T-helper 1 cell treated with Interleukin-12 subunit alpha and Interleukin-12 subunit beta and Interleukin-4 antibody, amounts not matched to agents 30 μg/mL and 1 μg/mL, for 36 hours (primary cell): ENCODE measurements around the gene INO80.

Experiments
- H3K27ac Mint-ChIP-seq: one replicate; pipeline ENCODE4 v1.8.0; 2021; ENCODE audit warnings: mild to moderate bottlenecking, mixed read lengths
- H3K27me3 Mint-ChIP-seq: one replicate; pipeline ENCODE4 v1.8.0; 2021; ENCODE audit warnings: low read depth, mixed read lengths
- H3K36me3 Mint-ChIP-seq: one replicate; pipeline ENCODE4 v1.8.0; 2021; ENCODE audit warnings: low read depth, mixed read lengths
- H3K4me1 Mint-ChIP-seq: one replicate; pipeline ENCODE4 v1.8.0; 2021; ENCODE audit warnings: low read depth, mixed read lengths
- H3K4me3 Mint-ChIP-seq: one replicate; pipeline ENCODE4 v1.8.0; 2021; ENCODE audit warnings: mild to moderate bottlenecking, moderate library complexity, mixed read lengths
- H3K9me3 Mint-ChIP-seq: one replicate; pipeline ENCODE4 v1.8.0; 2021; ENCODE audit warnings: mixed read lengths

The INO80 gene

GRCh38 chr15:40941068-40941527 lies 175.0 kb downstream of the INO80 start:
- Mint-ChIP-seq H3K9me3 (no peaks in the 10 kb centered on the region), H3K4me3 (no peak overlapping the region), H3K4me1 (peaks cover 27% of the 10 kb centered on the region), H3K36me3 (no peaks in the 10 kb centered on the region), H3K27me3 (no peaks in the 10 kb centered on the region), H3K27ac (no peak overlapping the region)

GRCh38 chr15:40940296-40940801 lies 175.7 kb downstream of the INO80 start:
- H3K27ac Mint-ChIP-seq = peak overlapping the region; percentile 47
- no peaks in the 10 kb centered on the region for H3K27me3 Mint-ChIP-seq
- peaks cover 24% of the 10 kb centered on the region for H3K4me1 Mint-ChIP-seq
- peak overlapping the region; percentile 25 for H3K4me3 Mint-ChIP-seq
- H3K36me3 Mint-ChIP-seq = no peaks in the 10 kb centered on the region
- no peaks in the 10 kb centered on the region for H3K9me3 Mint-ChIP-seq

- Mint-ChIP-seq H3K27ac (no peak overlapping the region), H3K4me1 (peaks cover 22% of the 10 kb centered on the region), H3K4me3 (no peak overlapping the region), H3K9me3 (no peaks in the 10 kb centered on the region), H3K36me3 (no peaks in the 10 kb centered on the region), H3K27me3 (peaks cover 5% of the 10 kb centered on the region)
These were observed 177.6 kb downstream of the INO80 start for GRCh38 chr15:40938536-40938870.

DNA sequence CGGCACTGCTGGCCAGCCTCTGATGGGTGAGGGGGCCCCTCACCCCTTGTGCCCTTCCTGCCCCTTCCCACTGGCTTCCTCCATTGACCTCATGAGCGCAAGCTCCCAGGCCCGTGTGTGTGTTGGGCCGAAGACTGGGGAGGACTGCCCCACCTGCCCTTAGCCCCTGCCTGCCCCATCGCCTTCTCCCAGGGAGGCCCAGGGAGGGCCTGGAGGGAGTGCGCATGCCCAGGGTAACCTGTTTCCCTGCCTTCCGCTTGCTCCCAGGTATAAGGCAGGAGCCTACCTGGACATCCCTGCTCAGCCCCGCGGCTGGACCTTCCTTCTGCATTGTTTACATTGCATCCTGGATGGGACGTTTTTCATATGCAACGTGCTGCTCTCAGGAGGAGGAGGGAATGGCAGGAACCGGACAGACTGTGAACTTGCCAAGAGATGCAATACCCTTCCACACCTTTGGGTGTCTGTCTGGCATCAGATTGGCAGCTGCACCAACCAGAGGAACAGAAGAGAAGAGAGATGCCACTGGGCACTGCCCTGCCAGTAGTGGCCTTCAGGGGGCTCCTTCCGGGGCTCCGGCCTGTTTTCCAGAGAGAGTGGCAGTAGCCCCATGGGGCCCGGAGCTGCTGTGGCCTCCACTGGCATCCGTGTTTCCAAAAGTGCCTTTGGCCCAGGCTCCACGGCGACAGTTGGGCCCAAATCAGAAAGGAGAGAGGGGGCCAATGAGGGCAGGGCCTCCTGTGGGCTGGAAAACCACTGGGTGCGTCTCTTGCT lies 178.1 kb downstream of the INO80 start:
- Mint-ChIP-seq H3K4me1 (peaks cover 20% of the 10 kb centered on the region), H3K9me3 (no peaks in the 10 kb centered on the region), H3K27ac (no peak overlapping the region), H3K4me3 (no peak overlapping the region), H3K27me3 (peaks cover 10% of the 10 kb centered on the region), H3K36me3 (no peaks in the 10 kb centered on the region)

- Mint-ChIP-seq H3K36me3 (no peaks in the 10 kb centered on the region), H3K27ac (no peak overlapping the region), H3K4me1 (peaks cover 18% of the 10 kb centered on the region)
These were observed 179.1 kb downstream of the INO80 start for GRCh38 chr15:40936709-40937666.

DNA sequence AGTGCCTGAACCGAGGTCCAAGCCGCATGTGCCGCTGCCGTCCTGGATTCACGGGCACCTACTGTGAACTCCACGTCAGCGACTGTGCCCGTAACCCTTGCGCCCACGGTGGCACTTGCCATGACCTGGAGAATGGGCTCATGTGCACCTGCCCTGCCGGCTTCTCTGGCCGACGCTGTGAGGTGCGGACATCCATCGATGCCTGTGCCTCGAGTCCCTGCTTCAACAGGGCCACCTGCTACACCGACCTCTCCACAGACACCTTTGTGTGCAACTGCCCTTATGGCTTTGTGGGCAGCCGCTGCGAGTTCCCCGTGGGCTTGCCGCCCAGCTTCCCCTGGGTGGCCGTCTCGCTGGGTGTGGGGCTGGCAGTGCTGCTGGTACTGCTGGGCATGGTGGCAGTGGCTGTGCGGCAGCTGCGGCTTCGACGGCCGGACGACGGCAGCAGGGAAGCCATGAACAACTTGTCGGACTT lies 179.8 kb downstream of the INO80 start:
- H3K27me3 Mint-ChIP-seq = peaks cover 22% of the 10 kb centered on the region
- H3K27ac Mint-ChIP-seq = no peak overlapping the region
- peaks cover 21% of the 10 kb centered on the region for H3K4me1 Mint-ChIP-seq
- H3K9me3 Mint-ChIP-seq = no peaks in the 10 kb centered on the region
- no peaks in the 10 kb centered on the region for H3K36me3 Mint-ChIP-seq
- H3K4me3 Mint-ChIP-seq = no peak overlapping the region

More at GRCh38 chr15:40936709-40937666, 179.1 kb downstream of the INO80 start:
- Mint-ChIP-seq H3K9me3 (no peaks in the 10 kb centered on the region), H3K27me3 (peaks cover 15% of the 10 kb centered on the region), H3K4me3 (no peak overlapping the region)

- Mint-ChIP-seq H3K4me1 (peaks cover 25% of the 10 kb centered on the region), H3K4me3 (no peak overlapping the region), H3K9me3 (no peaks in the 10 kb centered on the region), H3K27me3 (peaks cover 39% of the 10 kb centered on the region), H3K27ac (no peak overlapping the region), H3K36me3 (no peaks in the 10 kb centered on the region)
These were observed 181.6 kb downstream of the INO80 start for GRCh38 chr15:40934457-40934856.

DNA sequence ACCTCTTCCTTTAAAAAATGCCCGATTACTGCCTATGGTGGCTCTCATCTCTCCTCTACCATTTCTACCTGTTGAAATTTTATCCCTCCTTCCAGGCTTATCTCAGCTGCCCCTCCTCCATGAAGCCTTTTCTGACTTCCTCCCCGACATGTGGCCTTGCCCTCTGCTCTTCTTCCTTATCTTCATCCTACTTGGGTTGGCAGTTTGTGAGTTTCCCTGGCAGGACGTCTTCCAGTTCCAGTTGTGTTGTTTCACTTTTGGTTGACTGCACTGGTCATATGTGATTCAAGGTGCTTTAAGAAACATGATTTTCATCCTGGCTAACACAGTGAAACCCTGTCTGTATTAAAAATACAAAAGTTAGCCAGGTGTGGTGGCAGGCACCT lies 182.6 kb downstream of the INO80 start:
- Mint-ChIP-seq H3K27ac (no peak overlapping the region), H3K4me3 (no peak overlapping the region), H3K27me3 (peaks cover 48% of the 10 kb centered on the region), H3K9me3 (no peaks in the 10 kb centered on the region), H3K4me1 (peaks cover 27% of the 10 kb centered on the region), H3K36me3 (no peaks in the 10 kb centered on the region)

GRCh38 chr15:40932649-40933516 lies 183.2 kb downstream of the INO80 start:
- no peak overlapping the region for H3K4me3 Mint-ChIP-seq
- H3K4me1 Mint-ChIP-seq = peaks cover 28% of the 10 kb centered on the region
- H3K27me3 Mint-ChIP-seq = peaks cover 53% of the 10 kb centered on the region
- no peaks in the 10 kb centered on the region for H3K9me3 Mint-ChIP-seq
- no peaks in the 10 kb centered on the region for H3K36me3 Mint-ChIP-seq
- no peak overlapping the region for H3K27ac Mint-ChIP-seq

GRCh38 chr15:40932156-40932555 lies 183.9 kb downstream of the INO80 start:
- Mint-ChIP-seq H3K4me3 (no peak overlapping the region), H3K9me3 (no peaks in the 10 kb centered on the region), H3K27ac (no peak overlapping the region), H3K4me1 (peaks cover 30% of the 10 kb centered on the region), H3K36me3 (no peaks in the 10 kb centered on the region), H3K27me3 (peaks cover 57% of the 10 kb centered on the region)

DNA sequence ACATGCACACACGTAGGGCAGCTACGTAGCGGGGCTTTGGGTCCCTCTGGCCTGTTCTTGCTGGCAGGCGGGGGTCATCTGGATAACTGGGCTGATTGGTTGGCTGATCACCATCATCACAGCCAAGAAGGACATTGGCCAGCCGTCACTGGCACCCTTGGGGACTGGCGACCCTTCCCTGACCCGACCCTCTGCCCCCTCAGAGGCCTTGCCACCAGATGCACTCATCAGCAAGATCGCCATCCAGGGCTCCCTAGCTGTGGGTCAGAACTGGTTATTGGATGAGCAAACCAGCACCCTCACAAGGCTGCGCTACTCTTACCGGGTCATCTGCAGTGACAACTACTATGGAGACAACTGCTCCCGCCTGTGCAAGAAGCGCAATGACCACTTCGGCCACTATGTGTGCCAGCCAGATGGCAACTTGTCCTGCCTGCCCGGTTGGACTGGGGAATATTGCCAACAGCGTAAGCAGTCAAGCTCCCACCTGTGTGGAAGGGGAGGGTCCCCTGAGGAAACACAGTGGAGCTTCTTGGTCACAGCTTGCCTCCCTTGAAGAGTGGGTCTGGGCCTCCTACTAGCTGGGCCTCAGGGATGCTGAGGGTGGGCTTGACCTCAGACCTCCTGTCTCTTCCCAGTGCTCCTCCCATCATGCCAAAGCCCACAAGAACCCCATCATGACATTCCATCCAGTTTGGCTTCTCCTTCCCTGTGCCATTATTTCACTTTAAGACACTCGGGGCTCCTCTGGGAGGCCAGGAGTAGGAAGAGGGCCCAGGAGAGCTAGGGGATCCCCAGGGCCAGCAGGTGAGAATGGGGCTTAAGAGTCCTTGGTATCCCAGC lies 184.6 kb downstream of the INO80 start:
- H3K4me3 Mint-ChIP-seq = peak overlapping the region; percentile 73
- H3K27ac Mint-ChIP-seq = peak overlapping the region; percentile 55
- H3K9me3 Mint-ChIP-seq = no peaks in the 10 kb centered on the region
- no peaks in the 10 kb centered on the region for H3K36me3 Mint-ChIP-seq
- peaks cover 63% of the 10 kb centered on the region for H3K27me3 Mint-ChIP-seq
- H3K4me1 Mint-ChIP-seq = peaks cover 36% of the 10 kb centered on the region

- H3K36me3 Mint-ChIP-seq = no peaks in the 10 kb centered on the region
- peaks cover 37% of the 10 kb centered on the region for H3K4me1 Mint-ChIP-seq
- H3K27ac Mint-ChIP-seq = peak overlapping the region; percentile 55
- no peaks in the 10 kb centered on the region for H3K9me3 Mint-ChIP-seq
- peaks cover 69% of the 10 kb centered on the region for H3K27me3 Mint-ChIP-seq
- H3K4me3 Mint-ChIP-seq = peak overlapping the region; percentile 73
These were observed 185.4 kb downstream of the INO80 start for GRCh38 chr15:40930430-40931299.
